GM18909 (cell line): ENCODE data around the gene FBXL14.

Experiments used
- ATAC-seq: cut with Tn5 transposase; IDR thresholded peaks from one replicate; pipeline ENCODE4 v1.9.1; 2021; ENCODE audit warnings: mild to moderate bottlenecking; ENCODE audit not compliant: unreplicated experiment, poor library complexity

Gene FBXL14

DNA sequence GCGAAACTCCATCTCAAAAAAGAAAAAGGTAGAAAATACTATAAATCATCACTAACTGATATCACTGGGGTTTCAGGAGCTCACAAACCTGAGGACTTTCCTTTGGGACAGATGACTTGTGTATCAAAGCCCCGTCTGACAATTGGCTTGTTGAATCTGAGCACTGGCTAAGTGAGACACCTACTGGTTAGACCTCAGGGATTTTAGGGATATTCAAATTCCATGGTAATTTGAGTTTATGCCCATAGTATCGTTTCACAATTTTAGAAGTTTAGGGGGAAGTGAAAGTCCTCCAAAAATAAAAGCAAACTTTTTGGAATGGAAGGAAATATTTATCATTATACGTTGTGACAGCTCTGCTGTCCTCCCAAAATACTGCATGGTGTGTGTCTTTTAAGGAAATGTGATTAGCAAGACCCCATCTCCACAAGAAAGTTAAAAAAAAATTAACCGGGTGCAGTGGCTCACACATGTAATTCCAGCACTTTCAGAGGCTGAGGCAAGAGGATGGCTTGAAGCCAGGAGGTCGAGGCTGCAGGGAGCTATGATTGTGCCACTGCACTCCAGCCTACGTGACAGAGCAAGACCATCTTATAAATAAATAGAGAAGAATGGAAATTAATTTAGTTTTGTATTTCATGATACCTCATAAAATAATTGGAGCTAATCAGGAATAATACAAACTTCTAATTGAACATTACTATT is 49.2 kb downstream of the FBXL14 start:
- no peak for ATAC-seq

DNA sequence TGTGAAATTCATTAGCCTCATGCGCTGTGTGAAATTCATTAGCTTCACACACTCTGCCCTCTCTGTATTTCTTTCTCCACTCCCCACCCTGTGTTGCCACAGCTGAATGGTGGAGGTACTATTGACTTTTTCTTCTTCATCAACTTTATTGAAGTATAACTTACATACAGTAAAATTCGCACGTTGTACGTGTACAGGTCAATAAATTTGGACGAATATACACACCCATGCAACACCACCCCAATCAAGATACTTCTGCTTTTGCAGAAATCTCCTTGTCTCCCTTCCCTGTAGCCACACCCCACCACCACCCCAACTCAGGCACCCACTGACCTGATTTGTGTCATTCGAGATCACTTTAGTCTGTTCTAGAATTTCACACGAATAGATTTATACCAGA is 51.8 kb downstream of the FBXL14 start:
- no peak for ATAC-seq

DNA sequence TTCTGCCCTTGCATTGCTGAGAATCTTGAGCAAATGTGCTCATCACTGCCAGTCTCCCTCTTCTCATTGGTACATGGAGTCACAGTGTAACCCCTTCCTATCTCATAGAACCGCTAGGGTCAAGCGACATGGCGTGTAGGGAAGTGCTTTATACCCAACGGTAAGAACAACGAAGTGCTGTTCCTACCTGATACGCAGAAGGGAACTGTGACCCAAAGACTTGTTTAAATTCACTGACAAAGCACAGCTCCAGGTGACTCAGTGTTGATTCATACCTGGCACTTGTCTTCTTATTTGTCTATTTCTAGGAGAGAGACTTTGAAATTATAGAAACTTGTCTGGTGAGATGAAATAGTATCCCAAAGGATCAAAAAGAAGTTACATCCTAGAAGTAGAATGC is 53.7 kb downstream of the FBXL14 start:
- ATAC-seq = no peak

DNA sequence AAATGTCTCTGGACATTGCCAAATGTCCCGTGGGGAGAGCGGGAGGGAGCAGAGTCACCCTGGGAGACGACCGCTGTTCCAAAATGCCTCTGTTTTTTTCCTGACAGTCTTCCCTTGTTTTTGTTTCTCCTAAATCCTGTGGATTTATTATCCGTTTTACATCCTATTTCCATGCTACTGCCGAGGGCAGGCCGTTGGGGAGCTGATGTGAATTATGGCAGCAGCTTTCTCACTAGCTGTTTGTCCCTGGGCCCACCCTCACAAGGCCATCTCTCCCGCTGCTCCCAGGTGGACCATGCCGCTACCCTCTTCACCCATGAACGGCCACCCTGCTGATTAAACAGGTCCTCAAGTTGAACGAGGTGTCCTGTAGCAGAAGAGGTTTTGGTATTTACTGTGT is 55.2 kb downstream of the FBXL14 start:
- ATAC-seq = no peak

DNA sequence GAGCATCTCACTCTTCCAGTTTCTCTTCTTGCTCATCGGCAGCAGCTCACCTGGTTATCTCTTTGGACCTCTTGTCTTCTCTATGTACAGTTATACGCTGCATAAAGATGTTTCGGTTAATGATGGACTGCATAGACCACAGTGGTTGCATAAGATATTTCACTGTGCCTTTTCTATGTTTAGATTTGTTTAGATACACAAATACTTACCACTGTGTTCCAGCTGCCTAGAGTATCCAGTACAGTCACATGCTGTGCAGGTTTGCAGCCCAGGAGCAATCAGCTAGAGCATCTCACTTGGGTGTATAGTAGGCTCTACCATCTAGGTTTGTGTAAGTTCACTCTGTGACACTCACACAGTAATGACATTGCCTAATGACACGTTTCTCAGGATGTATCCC is 57.6 kb downstream of the FBXL14 start:
- no peak for ATAC-seq

DNA sequence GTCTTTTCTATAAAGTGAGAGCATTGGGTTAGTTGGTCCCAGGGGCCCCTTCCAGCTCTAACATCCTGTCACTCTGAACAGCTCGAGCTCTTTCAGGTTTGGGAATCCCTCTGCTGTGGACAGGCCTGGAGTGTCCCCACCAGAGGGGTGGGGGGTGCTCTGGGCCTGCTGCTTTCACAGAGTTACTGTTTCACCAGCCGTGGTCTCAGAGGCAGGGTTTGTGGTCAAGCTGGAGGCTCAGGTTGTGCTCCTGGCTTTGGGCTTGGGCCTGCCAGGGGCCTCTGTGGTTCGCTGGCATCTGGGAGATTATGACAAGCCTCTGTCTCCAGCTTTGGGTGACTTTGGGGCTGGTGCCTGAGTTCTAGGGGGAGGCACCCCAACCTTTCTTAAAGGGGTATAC is 59.6 kb downstream of the FBXL14 start:
- peak; percentile 46 for ATAC-seq

DNA sequence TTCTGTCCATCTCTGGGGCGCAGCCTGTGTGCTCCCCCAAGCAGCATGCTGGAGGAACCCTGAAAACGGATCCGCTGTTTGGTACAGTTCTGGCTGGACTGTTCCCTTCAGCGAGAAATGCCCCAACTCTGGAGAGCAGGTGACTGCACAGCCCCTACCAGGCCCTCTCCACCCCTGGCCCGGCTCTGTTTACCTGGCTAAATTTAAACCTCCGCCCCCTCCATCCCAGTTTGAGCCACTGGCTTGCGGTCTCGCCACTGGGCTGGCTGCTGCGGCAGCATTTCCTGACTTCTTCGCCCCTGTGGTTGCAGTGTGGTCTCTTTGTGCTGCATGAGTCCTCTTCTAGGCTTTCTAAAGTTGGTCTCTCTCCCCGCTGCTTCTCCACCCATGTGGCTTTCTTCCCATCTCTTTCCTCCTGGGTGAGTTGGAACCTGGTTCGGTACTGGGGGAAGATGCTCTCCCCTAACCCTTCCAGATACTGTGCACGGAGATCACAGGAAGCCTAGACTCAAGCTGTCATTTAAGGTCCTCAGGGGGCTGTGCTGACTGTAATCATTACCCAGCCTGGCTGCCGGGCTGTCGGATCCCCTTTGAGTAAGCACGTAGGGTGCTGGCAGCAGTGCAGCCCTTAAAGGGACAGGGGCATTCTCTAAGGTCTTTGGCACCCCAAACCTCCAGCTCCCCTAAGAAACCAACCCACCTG is 60.6 kb downstream of the FBXL14 start:
- ATAC-seq = peak; percentile 62

DNA sequence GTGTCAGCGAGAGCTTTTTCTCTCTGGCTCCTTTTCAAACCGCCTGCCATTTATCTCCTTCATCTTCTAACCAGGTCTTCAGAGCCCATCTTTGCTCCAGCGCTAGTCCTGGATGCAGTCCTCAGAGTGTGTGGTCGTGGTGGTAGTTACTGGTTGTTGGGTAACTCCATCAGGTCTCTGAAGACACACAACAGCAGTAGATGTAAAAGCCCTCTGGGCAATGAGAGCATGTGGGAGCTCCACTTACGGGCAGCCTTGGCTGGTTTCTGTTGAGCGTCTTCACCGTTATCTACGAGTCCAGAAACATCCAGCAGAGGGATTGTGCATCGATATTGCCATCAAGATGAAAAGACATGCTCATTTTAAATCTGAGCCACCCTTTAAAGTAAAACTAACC is 61.2 kb downstream of the FBXL14 start:
- peak; percentile 11 for ATAC-seq

DNA sequence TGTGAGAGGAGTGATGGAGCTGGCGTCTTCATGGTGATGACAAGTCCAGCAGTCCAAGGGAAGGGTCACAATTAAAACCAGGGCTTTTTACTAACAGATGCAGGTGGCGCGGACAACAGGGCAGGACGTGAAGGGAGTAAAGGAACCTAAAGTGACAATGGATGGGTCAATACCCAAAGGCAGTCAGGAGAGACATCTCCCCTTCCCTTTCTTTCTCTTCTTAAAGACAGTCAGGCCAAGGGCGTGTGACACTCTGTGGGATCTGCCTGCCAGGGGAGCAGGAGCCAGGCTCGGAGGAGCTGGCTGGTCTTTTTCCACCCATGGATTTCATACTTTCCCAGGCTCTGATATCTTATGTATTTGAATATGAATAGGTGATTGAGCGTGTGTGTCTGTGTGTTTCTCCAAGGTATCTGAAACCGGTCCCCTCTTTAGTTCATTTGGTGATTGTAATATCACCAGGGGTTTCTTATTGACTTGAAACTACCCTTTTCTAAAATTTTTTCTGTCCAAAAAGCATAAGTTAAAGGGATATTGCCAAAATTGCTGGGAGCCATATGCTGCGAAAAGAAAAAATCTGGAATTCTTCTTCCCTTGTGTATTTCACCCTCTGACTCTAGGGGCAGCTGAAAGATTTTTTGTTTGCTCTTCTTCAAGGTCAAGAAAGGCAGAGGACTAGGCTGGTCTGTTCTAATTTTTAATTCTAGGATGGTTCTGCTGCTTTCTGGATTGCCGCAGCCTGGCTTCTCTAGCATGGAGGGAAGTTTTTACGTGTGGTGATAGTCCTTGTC is 61.8 kb downstream of the FBXL14 start:
- no peak for ATAC-seq

DNA sequence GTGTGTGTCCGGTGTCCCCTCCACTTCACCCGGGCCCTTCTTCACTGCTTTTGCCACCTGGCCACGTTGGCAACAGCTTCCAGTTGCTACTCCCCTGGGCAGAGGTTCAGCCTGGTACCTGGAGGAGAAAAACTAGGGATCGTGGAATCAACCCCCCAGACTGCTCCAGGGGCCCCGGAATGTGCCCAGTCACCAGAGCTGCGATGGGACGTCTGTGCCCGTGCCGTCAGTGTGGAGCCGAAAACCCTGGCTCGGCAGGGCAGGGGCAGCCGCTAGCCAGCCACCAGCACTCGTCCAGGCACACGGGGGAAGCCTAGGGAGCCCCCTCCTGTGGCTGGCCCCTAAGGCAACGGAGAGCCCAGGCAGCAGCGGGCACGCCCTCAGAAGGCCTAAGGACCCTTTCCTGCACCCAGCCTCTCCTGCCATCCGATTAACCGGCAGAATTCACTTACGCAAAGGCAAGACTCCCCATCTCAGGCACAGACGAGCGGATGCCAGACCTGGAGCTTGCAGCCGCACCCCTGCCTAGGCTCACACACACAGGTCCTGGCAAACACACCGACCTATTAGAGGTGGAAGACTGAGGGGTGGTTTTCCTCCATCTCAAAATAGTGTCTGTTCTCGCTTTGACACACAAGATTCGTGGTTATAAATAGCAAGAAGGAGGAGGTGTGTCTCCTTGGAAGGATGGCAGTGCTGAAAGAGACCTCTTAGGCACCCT is 62.6 kb downstream of the FBXL14 start:
- no peak for ATAC-seq

DNA sequence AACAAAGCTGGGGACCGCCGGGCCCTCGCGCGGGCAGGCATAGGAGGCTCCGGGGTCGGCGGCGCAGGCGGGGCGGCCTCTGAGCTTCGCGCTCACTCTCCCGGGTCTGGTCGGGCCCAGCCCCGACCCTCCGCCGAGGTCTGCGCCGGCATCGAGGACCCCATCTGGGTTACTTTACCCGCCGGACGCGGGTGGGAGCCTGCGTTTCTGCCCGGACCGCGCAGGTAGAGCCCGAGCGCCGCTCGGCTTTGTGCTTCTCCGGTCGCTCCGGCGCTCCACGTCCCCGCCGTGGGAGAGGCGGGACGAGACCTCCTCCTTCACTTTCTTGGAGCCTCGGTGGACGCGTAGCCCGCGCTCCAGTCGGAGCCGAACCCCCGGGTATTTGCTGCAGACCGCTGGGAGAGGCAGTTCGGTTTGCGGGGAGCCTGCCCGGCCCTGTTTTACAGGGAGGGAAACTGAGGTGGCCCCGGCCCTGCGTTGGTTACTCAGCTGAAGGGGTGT is 63.2 kb downstream of the FBXL14 start:
- ATAC-seq = no peak

DNA sequence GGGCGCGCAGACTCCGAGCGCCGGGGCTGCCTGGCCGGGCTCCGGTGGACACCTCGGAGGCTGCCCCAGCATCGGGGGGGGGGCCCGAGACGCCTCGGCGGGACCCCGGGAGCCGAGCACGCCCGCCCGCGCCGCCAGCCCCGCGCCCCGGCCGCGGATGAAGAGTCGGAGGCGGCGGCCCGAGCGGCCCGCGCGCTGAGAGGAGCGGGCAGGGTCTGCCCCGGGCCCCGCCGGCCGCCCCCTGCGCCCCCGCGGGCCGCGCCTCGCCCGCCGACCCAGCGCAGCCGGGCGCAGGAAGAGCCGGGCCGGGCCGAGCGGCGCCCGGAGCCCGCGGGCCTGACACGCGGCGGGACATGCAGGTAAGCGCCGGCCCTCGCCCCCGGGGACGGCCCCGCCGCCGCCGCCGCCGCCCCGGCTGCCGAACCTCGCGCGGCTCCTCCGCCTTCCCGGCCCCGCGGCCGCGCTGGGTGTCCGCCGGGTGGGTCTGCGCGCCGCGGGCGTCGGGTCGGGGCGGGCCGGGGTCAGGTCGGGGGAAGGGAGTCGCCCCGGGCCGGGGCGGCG is 63.7 kb downstream of the FBXL14 start:
- no peak for ATAC-seq

DNA sequence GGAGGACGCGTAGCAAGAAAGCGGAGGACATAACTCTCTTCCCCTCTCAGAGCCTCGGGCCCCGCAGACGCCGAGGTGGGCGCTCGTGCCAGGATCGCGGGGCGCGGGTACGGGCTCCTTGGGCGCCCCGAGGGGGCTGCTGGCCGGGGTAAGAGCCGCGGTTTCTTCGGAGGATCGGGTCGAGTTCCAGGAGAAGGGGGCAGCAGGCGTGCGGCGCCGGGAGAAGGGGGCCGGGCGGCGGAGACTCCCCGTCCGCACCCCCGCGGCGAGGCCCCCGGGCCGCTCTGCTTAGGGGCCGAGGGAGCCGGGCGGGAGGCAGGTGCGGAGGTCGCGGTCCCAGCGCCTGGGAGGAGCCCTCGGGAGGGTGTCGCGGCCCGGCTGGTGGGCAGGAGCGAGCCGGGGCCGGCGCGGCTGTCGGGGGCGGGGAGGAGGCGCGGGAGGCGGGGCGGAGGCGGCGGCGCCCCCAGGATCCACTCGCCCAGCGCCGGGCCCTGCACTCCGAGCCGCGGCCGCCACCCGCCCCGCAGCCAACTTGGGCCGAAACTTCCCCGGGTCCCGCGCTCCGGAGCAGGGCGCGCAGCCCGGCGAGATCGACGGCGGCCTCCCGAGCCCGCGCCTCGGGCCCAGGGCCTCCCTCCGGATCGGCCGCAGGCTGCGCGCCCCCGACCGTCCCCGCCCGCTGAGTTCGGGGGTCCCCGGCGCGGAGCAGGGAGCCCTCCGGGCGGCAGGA is 64.4 kb downstream of the FBXL14 start:
- ATAC-seq = no peak

DNA sequence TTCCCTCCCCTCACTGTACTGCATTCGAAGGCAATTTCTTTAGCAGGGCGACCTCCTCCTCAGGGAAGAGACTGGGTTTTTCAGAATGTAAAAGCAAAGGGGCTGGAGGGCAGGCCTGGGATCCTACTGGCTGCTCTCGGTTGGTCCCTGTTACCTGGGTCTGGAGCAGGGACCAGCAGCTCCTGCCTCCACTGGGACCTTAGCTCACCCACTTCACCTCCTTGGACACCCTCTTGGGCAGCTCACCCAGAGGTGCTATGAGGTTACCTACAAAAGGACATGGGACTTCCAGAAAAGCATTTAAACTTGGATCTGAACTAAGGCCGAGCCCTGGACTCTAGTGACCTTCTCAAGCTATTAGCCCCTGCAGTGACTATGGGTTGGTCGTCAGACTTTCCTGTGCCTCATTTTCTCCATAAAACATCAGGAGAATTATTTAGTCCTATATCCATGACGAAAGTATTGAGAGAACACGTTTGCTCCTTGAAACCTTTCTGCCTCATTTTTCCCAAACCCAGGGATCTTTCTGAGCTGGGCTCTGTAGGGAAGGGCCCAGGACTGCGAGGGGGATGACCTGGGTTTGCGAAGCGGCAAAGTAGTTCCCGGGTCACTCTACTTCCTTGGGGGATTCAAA is 65.0 kb downstream of the FBXL14 start:
- no peak for ATAC-seq

DNA sequence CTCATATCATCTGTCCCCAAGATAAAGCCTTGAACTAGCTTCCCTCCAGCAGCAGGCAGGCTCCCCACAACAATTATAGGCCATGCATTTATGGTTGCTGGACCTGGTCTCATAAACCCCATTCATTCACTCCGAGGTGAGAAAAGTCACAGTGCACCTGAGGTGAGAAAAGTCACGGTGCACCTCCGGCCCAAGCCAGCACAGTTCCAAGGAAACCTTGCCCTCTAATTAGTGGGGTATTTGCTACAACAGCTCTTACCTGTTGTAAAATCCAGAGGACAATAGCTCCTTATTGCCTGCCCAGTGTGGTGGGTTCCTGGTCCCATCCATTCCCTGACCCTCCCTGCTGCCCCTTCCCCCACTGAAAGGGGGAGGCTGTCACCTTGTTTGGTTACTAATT is 65.6 kb downstream of the FBXL14 start:
- ATAC-seq = no peak

DNA sequence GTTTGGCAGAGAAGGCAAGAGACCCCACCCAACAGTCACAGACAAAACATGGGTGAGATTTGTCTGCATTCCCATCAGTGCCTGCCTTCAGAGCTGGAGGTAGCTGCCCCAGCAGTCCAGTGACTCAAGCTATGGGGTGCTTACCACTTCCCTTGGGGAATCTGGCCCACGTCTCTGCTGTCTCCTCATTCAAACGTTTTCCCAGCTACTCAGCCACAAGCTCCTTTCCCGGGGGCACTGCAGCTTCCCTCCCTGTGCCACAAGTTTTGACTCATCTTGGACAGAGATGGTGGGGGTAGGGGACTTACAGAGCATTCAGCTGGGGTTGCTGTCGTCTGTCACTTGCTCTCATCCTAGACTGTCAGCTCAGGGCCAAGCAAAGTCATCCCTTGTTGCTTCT is 66.6 kb downstream of the FBXL14 start:
- ATAC-seq = no peak

DNA sequence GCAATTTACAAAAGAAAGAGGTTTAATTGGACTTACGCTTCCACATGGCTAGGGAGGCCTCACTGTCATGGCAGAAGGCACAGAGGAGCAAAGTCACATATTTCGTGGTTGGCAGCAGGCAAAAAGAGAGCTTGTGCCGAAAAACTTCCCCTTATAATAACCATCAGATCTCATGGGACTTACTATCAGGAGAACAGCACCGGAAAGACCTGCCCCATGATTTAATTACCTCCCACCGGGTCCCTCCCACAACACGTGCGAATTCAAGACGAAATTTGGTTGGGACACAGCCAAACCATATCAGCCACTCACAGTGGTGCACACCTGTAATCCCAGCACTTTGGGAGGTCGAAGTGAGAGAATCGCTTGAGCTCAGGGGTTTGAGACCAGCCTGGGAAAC is 68.5 kb downstream of the FBXL14 start:
- ATAC-seq = no peak

DNA sequence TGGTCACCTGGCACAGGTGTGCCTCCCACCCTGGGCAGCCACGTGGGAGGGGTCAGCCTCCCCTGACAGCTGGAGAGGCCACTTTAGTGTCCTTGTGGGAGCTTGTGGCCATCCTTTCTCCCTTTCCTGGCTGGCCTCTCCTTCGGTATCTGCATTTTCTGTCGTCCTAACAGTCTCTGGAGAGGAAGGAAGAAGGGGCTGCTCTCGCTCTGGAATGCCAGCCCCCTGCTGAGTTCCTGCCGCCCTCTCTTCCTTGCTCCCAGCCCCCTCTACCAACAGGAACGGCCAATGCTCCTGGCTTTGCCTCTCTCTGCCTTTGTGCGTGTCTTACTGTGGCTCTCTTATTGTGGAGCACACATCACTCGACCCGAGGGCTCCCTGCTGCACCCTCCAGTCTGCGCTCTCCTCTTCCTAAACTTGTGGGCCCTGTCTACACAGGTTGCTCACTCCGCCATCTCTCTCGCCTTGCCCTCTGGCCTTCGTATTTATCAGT is 70.8 kb downstream of the FBXL14 start:
- no peak for ATAC-seq

DNA sequence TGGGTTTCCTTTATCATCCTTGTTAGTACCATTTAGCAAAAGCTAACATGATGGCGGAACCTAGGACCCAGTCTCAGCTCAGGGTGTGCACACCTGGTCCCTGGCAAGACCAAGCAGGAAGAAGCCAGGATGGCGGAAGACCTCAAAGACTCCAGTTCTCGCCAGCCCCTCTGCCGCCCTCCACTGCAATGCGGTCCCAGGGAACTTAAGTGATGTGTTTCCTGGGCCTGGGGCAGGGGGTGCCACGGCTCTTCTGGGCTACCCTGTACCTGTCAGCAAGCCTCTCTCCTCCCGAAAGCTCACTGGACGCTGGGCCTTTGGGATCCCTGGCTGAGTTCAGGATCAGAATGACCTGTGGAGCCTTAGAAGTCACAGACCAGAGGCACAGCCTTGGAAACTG is 71.3 kb downstream of the FBXL14 start:
- ATAC-seq = no peak
